K562 (cell line): ENCODE results near the gene CALU. TPM values are rescaled to one million over a fixed set of nuclear protein-coding genes. Genes with fewer than 3 reads are reported as not detected.

Experiments used
- ATAC-seq: fragments of 200-7000 bp; cut with Tn5 transposase; 3 replicates; pipeline ENCODE4 v1.9.1; 2020; ENCODE audit warnings: moderate library complexity
- BruUV-seq: library from RNA; stranded (reverse); fragments of 400-500 nt; replicated peaks from 2 replicates; lab custom pipeline; 2021; lab: Mats Ljungman, UMichigan
- CTCF ChIA-PET: fragments of 300-600 bp; formaldehyde crosslinking; extraction: SDS; loops from one replicate; lab custom pipeline; 2021; ENCODE audit warnings: low intra/inter-chr PET ratio; lab: Yijun Ruan, JAX
- POLR2A ChIA-PET: fragments of 300-600, 350-650 bp; sonication (Branson Sonifier 250); formaldehyde crosslinking; extraction: SDS; loops from one replicate; lab custom pipeline; 2021; ENCODE audit warnings: antibody characterized with exemption, inconsistent platforms; lab: Yijun Ruan, JAX
- DNase-seq, 4 experiments: peaks; one replicate each; pipeline versions ENCODE4 v3.0.0 to v3.0.0-alpha.2; 2011 to 2018; ENCODE audit warnings: low spot score in 3 of 4, mixed read lengths in 3 of 4; ENCODE audit errors: extremely low read depth in 1 of 4
- FAIRE-seq: peaks from 2 replicates; lab custom pipeline; 2011; peaks lifted over from hg19 to GRCh38; lab: Jason Lieb, UNC
- H2AFZ ChIP-seq: 2 replicates; pipeline ENCODE4 v1.6.0; 2011; ENCODE audit warnings: low read depth, low read length, control low read depth, inconsistent platforms
- H3K27ac ChIP-seq: fragments of 200-600 bp; 3 replicates; pipeline ENCODE4 v1.8.0; 2011; ENCODE audit warnings: low read depth, mild to moderate bottlenecking, control low read depth, inconsistent platforms, low read length, moderate library complexity, mixed read lengths; ENCODE audit errors: extremely low read depth
- H3K27me3 ChIP-seq, 2 experiments: fragments of 300-600 bp in 1 of 2; 2 replicates in 1 of 2; 3 replicates in 1 of 2; pipeline versions ENCODE4 v1.6.0 to v1.8.0; 2011; ENCODE audit warnings: inconsistent platforms in 2 of 2, low read length in 2 of 2, mild to moderate bottlenecking in 1 of 2, mixed read lengths in 1 of 2, moderate library complexity in 1 of 2; ENCODE audit not compliant: control insufficient read depth in 2 of 2, insufficient read depth in 2 of 2
- H3K36me3 ChIP-seq: fragments of 300-600 bp; 3 replicates; pipeline ENCODE4 v1.8.0; 2011; ENCODE audit warnings: mild to moderate bottlenecking, low read length, inconsistent platforms; ENCODE audit not compliant: control insufficient read depth, insufficient read depth
- H3K4me1 ChIP-seq, 2 experiments: fragments of 200-600 bp in 1 of 2; replicated peaks in 1 of 2; 2 replicates in 1 of 2; 3 replicates in 1 of 2; pipeline versions ENCODE4 v1.5.1 to v1.8.0; 2011; ENCODE audit warnings: inconsistent platforms in 2 of 2, low read length in 2 of 2, mild to moderate bottlenecking in 1 of 2, mixed read lengths in 1 of 2, moderate library complexity in 1 of 2; ENCODE audit not compliant: control insufficient read depth in 2 of 2, insufficient read depth in 2 of 2
- H3K4me2 ChIP-seq: 2 replicates; pipeline ENCODE4 v1.6.1; 2011; ENCODE audit warnings: low read length, control low read depth, inconsistent platforms, mixed read lengths; ENCODE audit not compliant: insufficient read depth
- H3K4me3 ChIP-seq: fragments of 200-600 bp; sonication (generic), shearing (Covaris generic); 2 replicates; pipeline ENCODE4 v1.5.1; 2016; ENCODE audit warnings: control low read depth, inconsistent platforms
- H3K79me2 ChIP-seq: fragments of 200-600 bp; 3 replicates; pipeline ENCODE4 v1.8.0; 2011; ENCODE audit warnings: low read length, inconsistent platforms; ENCODE audit not compliant: control insufficient read depth, insufficient read depth
- H3K9ac ChIP-seq, 2 experiments: 2 replicates each; pipeline versions ENCODE4 v1.6.0 to v1.6.1; 2011; ENCODE audit warnings: low read depth in 2 of 2, low read length in 2 of 2, control low read depth in 1 of 2, inconsistent platforms in 1 of 2, mild to moderate bottlenecking in 1 of 2, mixed read lengths in 1 of 2; ENCODE audit not compliant: insufficient read depth in 1 of 2
- H3K9me1 ChIP-seq: one replicate; pipeline ENCODE4 v1.6.0; 2011; ENCODE audit warnings: inconsistent platforms, mild to moderate bottlenecking, low read length, moderate library complexity; ENCODE audit not compliant: control insufficient read depth, insufficient read depth
- H3K9me3 ChIP-seq: replicated peaks from 2 replicates; pipeline ENCODE4 v1.5.1; 2011; ENCODE audit warnings: low read depth, low read length, inconsistent platforms; ENCODE audit not compliant: control insufficient read depth, insufficient read depth
- H4K20me1 ChIP-seq: replicated peaks from 2 replicates; pipeline ENCODE4 v1.6.1; 2011; ENCODE audit warnings: low read length, inconsistent platforms, mixed read lengths; ENCODE audit not compliant: control insufficient read depth, insufficient read depth
- BCOR ChIP-seq: fragments of 450-650 bp; IDR thresholded peaks from 2 replicates; pipeline ENCODE4 v1.6.1; 2016
- C11orf30 ChIP-seq: fragments of 450-650 bp; IDR thresholded peaks from 2 replicates; pipeline ENCODE4 v1.6.1; 2016; ENCODE audit warnings: low read depth, mild to moderate bottlenecking
- DACH1 ChIP-seq: fragments of 450-650 bp; IDR thresholded peaks from 2 replicates; pipeline ENCODE4 v1.6.1; 2018; ENCODE audit not compliant: partially characterized antibody
- EP400 ChIP-seq: fragments of 450-650 bp; IDR thresholded peaks from 2 replicates; pipeline ENCODE4 v1.6.1; 2017; ENCODE audit warnings: antibody characterized with exemption, mild to moderate bottlenecking, moderate library complexity
- HDAC3 ChIP-seq: fragments of 450-650 bp; IDR thresholded peaks from 2 replicates; pipeline ENCODE4 v1.6.1; 2018; ENCODE audit warnings: borderline replicate concordance, mild to moderate bottlenecking, moderate library complexity; ENCODE audit not compliant: partially characterized antibody
- KDM2B ChIP-seq: fragments of 250-450 bp; sonication (Bioruptor Pico); IDR thresholded peaks from 2 replicates; pipeline ENCODE4 v1.8.0; 2021; ENCODE audit warnings: mild to moderate bottlenecking, moderate library complexity
- MAFF ChIP-seq: IDR thresholded peaks from 2 replicates; pipeline ENCODE4 v1.6.1; 2012; ENCODE audit warnings: low read length, improper control_type of control experiment
- MAFK ChIP-seq: IDR thresholded peaks from 2 replicates; pipeline ENCODE4 v1.6.1; 2011; ENCODE audit warnings: low read length, improper control_type of control experiment
- NCOA6 ChIP-seq: fragments of 450-650 bp; IDR thresholded peaks from 2 replicates; pipeline ENCODE4 v1.6.1; 2017; ENCODE audit warnings: mild to moderate bottlenecking
- NFIC ChIP-seq: fragments of 450-650 bp; IDR thresholded peaks from 2 replicates; pipeline ENCODE4 v1.6.1; 2017; ENCODE audit warnings: mild to moderate bottlenecking, inconsistent platforms
- NFIX ChIP-seq: fragments of 250-450 bp; sonication (Bioruptor Pico); IDR thresholded peaks from 2 replicates; pipeline ENCODE4 v1.4.0; 2020; ENCODE audit warnings: low read depth, mild to moderate bottlenecking, moderate library complexity
- NR2C1 ChIP-seq, 2 experiments: fragments of 450-650 bp; IDR thresholded peaks; 2 replicates each; pipeline ENCODE4 v1.6.1; 2017; ENCODE audit warnings: mild to moderate bottlenecking in 2 of 2, antibody characterized with exemption in 1 of 2, inconsistent platforms in 1 of 2, missing compliant biosample characterization in 1 of 2, missing genetic modification characterization in 1 of 2
- RAD51 ChIP-seq: fragments of 450-650 bp; IDR thresholded peaks from 2 replicates; pipeline ENCODE4 v1.7.1; 2016; ENCODE audit warnings: low read depth, mild to moderate bottlenecking, borderline replicate concordance
- RBFOX2 ChIP-seq: fragments of 200-400 bp; formaldehyde crosslinking; IDR thresholded peaks from 2 replicates; pipeline ENCODE4 v1.6.1; 2017; ENCODE audit warnings: low read depth, mild to moderate bottlenecking, low read length, moderate library complexity
- SMAD1 ChIP-seq: fragments of 150-350 bp; IDR thresholded peaks from 2 replicates; pipeline ENCODE4 v1.6.1; 2014; ENCODE audit warnings: low read length, low read depth; ENCODE audit not compliant: partially characterized antibody
- SP1 ChIP-seq: sonication (generic); formaldehyde crosslinking; IDR thresholded peaks from 2 replicates; pipeline ENCODE4 v1.8.1; 2022; ENCODE audit warnings: mild to moderate bottlenecking, missing genetic modification reagents
- TOE1 ChIP-seq, 2 experiments: fragments of 450-650 bp in 1 of 2; sonication (generic) in 1 of 2; formaldehyde crosslinking in 1 of 2; IDR thresholded peaks; 2 replicates each; pipeline versions ENCODE4 v1.7.1 to v1.8.0; 2016 to 2022; ENCODE audit warnings: borderline replicate concordance in 2 of 2, mild to moderate bottlenecking in 2 of 2, antibody characterized with exemption in 1 of 2, inconsistent platforms in 1 of 2, low read depth in 1 of 2, missing genetic modification reagents in 1 of 2, moderate library complexity in 1 of 2
- TSC22D4 ChIP-seq: fragments of 450-650 bp; IDR thresholded peaks from 2 replicates; pipeline ENCODE4 v1.6.1; 2016; ENCODE audit warnings: missing genetic modification characterization, missing biosample characterization, control low read depth
- ZNF316 ChIP-seq: fragments of 450-650 bp; IDR thresholded peaks from 2 replicates; pipeline ENCODE4 v1.6.1; 2016
- ZNF586 ChIP-seq: fragments of 450-650 bp; formaldehyde crosslinking; conservative IDR thresholded peaks from 2 replicates; pipeline ENCODE4 v1.4.0; 2020; ENCODE audit warnings: mild to moderate bottlenecking, moderate library complexity
- WGBS: fragments of 100-300 bp; shearing (Covaris generic); methylation state at CpG from one replicate; pipeline ENCODE4 v1.1.6; 2016; ENCODE audit warnings: low coverage, mixed read lengths; ENCODE audit not compliant: insufficient coverage; ENCODE audit errors: missing lambda C conversion rate; 5-methylcytosine and 5-hydroxymethylcytosine counted together
- in situ Hi-C: fragments of 300-500 bp; cut with MboI; formaldehyde crosslinking; loops from 4 replicates; pipeline ENCODE4 v1.15.0; 2018; ENCODE audit warnings: inconsistent platforms, mixed read lengths
- intact Hi-C: fragments of 100-400 bp; cut with micrococcal nuclease; formaldehyde crosslinking; loops from 2 replicates; pipeline ENCODE4 v1.14.2; 2022
- polyA plus RNA-seq, 8 experiments: library from polyadenylated mRNA; depleted of rRNA in 4 of 8; stranded (reverse) in 5 of 8; unstranded in 3 of 8; fragments of >200 nt; fragmentation: Nextera tagmentation in 2 of 8; fragmentation: Illumina TruSeq in 1 of 8; extraction: Ambion mirVana in 2 of 8; extraction: Trizol in 1 of 8; gene quantifications; 2 replicates each; pipeline versions ENCODE4 v1.2.1 to v1.2.3, GENCODE V29; 2011 to 2014; ENCODE audit warnings: inconsistent platforms in 1 of 8, missing spikeins in 1 of 8
- total RNA-seq, 7 experiments: library from RNA; depleted of rRNA in 6 of 7; stranded (reverse); fragments of >200 nt in 6 of 7; fragmentation: Illumina TruSeq in 2 of 7; extraction: Trizol in 2 of 7; gene quantifications; 2 replicates each; pipeline versions ENCODE4 v1.2.1 to v1.2.3, GENCODE V29; 2011 to 2021; ENCODE audit warnings: low replicate concordance in 1 of 7
- TF ChIP-seq, protein P1 (sequence below): fragments of 250-450 bp; sonication (Bioruptor Pico); IDR thresholded peaks from 2 replicates; pipeline ENCODE4 v1.8.0; 2021; ENCODE audit warnings: borderline replicate concordance, mild to moderate bottlenecking, moderate library complexity; ENCODE audit not compliant: poor library complexity, severe bottlenecking

CALU gene
- total and polyA plus RNA-seq, 9 of the 15 experiments (the other 6 are each of a cell fraction or from before 2014, with no cell fraction given) = 166 to 286 (median 215) TPM

DNA sequence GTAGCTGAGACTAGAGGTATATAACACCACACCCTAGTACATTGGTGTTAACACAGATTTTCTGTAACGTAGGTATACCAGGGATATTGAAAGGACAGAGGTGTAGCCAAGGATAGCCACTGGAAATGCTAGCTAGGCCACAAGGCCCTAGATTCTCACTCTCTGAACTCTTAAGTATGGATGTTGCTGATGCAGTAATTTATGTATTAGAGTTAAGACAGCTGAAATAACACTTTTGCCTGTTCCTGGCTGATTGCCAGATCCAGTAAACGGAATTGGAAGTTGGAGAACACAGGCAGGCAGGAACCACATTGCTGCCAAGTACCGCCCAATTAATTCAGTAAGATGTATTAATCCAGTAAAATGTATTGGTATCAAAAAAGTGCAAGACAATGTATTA is 1.8 kb downstream of the CALU start:
- peak overlapping the region; percentile 86 for H3K4me3 ChIP-seq
- peak overlapping the region; percentile 65 to 97; a peak in 3 of 4 replicates for H3K9ac ChIP-seq
- H3K4me1 ChIP-seq = peaks cover 19 to 51% of the 10 kb centered on the region in 2 experiments
- H3K9me1 ChIP-seq = peaks cover 5% of the 10 kb centered on the region
- ChIA-PET POLR2A (interaction anchor here (0.6 to 10.5 kb wide), 22 partner anchors 15 to 121 kb away, joined by 3 to 242 read pairs (median 9); partner anchors contain the start of genes ATP6V1F, CCDC136 and OPN1SW), CTCF (no interaction called here)
- peaks cover 57% of the 10 kb centered on the region for H3K36me3 ChIP-seq
- H2AFZ ChIP-seq = no peak overlapping the region
- FAIRE-seq = no peak
- H3K9me3 ChIP-seq = no peaks in the 10 kb centered on the region
- 18% methylated on average over 3 of the region's 3 CpGs for WGBS
- intact Hi-C loops (no loop called here), in situ Hi-C loops (no loop called here)
- no TSS peak for BruUV-seq
- H4K20me1 ChIP-seq = peaks cover 64% of the 10 kb centered on the region
- TF ChIP-seq, protein P1, sequence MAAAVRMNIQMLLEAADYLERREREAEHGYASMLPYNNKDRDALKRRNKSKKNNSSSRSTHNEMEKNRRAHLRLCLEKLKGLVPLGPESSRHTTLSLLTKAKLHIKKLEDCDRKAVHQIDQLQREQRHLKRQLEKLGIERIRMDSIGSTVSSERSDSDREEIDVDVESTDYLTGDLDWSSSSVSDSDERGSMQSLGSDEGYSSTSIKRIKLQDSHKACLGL (CRISPR knock-in tag) = no peak
- 0 out of 2 replicates have a peak, but pooled peaks have one; percentile 29 for TF ChIP-seq NR2C1 (IDR thresholded peaks at IDR 0.05)
- no peak for TF ChIP-seq NR2C1 (tag; IDR thresholded peaks at IDR 0.05)
- TF ChIP-seq SP1 (CRISPR knock-in tag) = peak; percentile 68
- peak; percentile 76 for TF ChIP-seq ZNF316
- peak; percentile 33; the same call in 1 of the 2 replicates for TF ChIP-seq RBFOX2
- no peak for TF ChIP-seq RAD51
- TF ChIP-seq HDAC3 = peak; percentile 61
- 0 out of 2 replicates have a peak, but pooled peaks have one; percentile 20 for TF ChIP-seq NCOA6
- TF ChIP-seq NFIX = peak; percentile 66
- TF ChIP-seq BCOR = no peak
- TF ChIP-seq TOE1 (IDR thresholded peaks at IDR 0.05; ENCODE audit: borderline replicate concordance) = no peak
- TF ChIP-seq TOE1 (CRISPR knock-in tag; IDR thresholded peaks at IDR 0.05; ENCODE audit: borderline replicate concordance, low read depth) = 0 out of 2 replicates have a peak, but pooled peaks have one; percentile 29
- peak; percentile 66 for TF ChIP-seq C11orf30
- peak; percentile 42 for TF ChIP-seq SMAD1
- peak; percentile 39 for TF ChIP-seq DACH1
- no peak for TF ChIP-seq KDM2B (CRISPR knock-in tag)
- TF ChIP-seq NFIC = peak; percentile 97
- TF ChIP-seq ZNF586 (CRISPR knock-in tag) = no peak
- TF ChIP-seq EP400 = peak; percentile 24; the same call in 1 of the 2 replicates
- TF ChIP-seq MAFF = peak; percentile 36
- TF ChIP-seq TSC22D4 (tag) = no peak
- no peak for TF ChIP-seq MAFK
- peaks cover 76% of the 10 kb centered on the region for H3K79me2 ChIP-seq
- H3K27me3 ChIP-seq = no peaks in the 10 kb centered on the region
- ATAC-seq = no peak
- H3K4me2 ChIP-seq = peak overlapping the region; percentile 98
- peak in 1 of 4 experiments; percentile 44 for DNase-seq
- peak overlapping the region; percentile 5; the same call in 2 of the 3 replicates for H3K27ac ChIP-seq
